Right lobe of liver (tissue), 6 donors: ENCODE data around the gene PVALEF. TPM values are rescaled to one million over a fixed set of nuclear protein-coding genes. Genes with fewer than 3 reads are reported as not detected.

Source experiments
- ATAC-seq, 4 donors: fragments of 200-7000 bp; cut with Tn5 transposase; one replicate each; pipeline ENCODE4 v1.9.1; 2020; ENCODE audit warnings: mild to moderate bottlenecking in 4 of 4, moderate library complexity in 4 of 4
- DNase-seq, 3 donors: peaks; one replicate each; pipeline ENCODE4 v3.0.0-alpha.2; 2020
- H3K27ac ChIP-seq, 3 donors: fragments of 200-600 bp; one replicate each; pipeline ENCODE4 v1.8.0; 2022
- H3K27me3 ChIP-seq, 2 donors: fragments of 200-600 bp; one replicate each; pipeline ENCODE4 v1.8.0; 2022
- H3K36me3 ChIP-seq, 4 donors: fragments of 200-600 bp; sonication (generic) in 1 of 4; one replicate each; pipeline versions ENCODE4 v1.5.1 to v1.8.0; 2017 to 2022; ENCODE audit warnings: control low read depth in 1 of 4
- H3K4me1 ChIP-seq, 4 donors: fragments of 200-600 bp; sonication (generic) in 1 of 4; one replicate each; pipeline versions ENCODE4 v1.5.1 to v1.8.0; 2017 to 2022; ENCODE audit warnings: control low read depth in 1 of 4
- H3K4me3 ChIP-seq, 3 donors: fragments of 200-600 bp; one replicate each; pipeline ENCODE4 v1.8.0; 2022
- H3K9me3 ChIP-seq, 4 donors: fragments of 200-600 bp; sonication (generic) in 1 of 4; one replicate each; pipeline versions ENCODE4 v1.5.1 to v1.8.0; 2017 to 2022; ENCODE audit warnings: control low read depth in 1 of 4
- POLR2A ChIP-seq: fragments of 450-650 bp; IDR thresholded peaks from one replicate; pipeline ENCODE4 v1.6.1; 2017; ENCODE audit warnings: antibody characterized with exemption, mild to moderate bottlenecking
- WGBS: methylation state at CpG from one replicate; pipeline ENCODE4 v1.1.6; 2018; ENCODE audit warnings: low coverage, low lambda C conversion rate; ENCODE audit not compliant: insufficient coverage; ENCODE audit errors: missing lambda C conversion rate; 5-methylcytosine and 5-hydroxymethylcytosine counted together
- intact Hi-C, 2 donors: fragments of 100-400 bp; cut with DNase I; formaldehyde crosslinking; loops; one replicate each; pipeline versions ENCODE4 v1.11.2 to v1.14.1; 2022
- total RNA-seq, 6 experiments: library from RNA; depleted of rRNA in 2 of 6; stranded (reverse); fragments of >200 nt in 2 of 6; fragmentation: NEBNext Ultra II Directional in 3 of 6; extraction: Animal tissue kit (Norgen Biotek cat#: 25700) in 3 of 6; gene quantifications; one replicate each; pipeline versions ENCODE4 v1.1.0 to v1.2.4, GENCODE V29; 2016 to 2023
- TF ChIP-seq, protein P1 (sequence below), 4 donors: fragments of 200-600 bp in 3 of 4; fragments of 450-650 bp in 1 of 4; IDR thresholded peaks; one replicate each; pipeline versions ENCODE4 v1.5.1 to v1.8.0; 2016 to 2022; ENCODE audit warnings: antibody characterized with exemption in 4 of 4, mild to moderate bottlenecking in 2 of 4
- donor health status: DM: no; HTN: yes; CAD: no.
- donor health status: DM: no; HTN: no; CAD: no.
- donor health status: DM: no; HTN: no; CAD: no.
- donor health status: DM: no; HTN: yes; CAD: no.
- donor health status: DM: no; HTN: yes; CAD: no.

The PVALEF gene
- total RNA-seq, 6 experiments from 2014 or later: not detected

DNA sequence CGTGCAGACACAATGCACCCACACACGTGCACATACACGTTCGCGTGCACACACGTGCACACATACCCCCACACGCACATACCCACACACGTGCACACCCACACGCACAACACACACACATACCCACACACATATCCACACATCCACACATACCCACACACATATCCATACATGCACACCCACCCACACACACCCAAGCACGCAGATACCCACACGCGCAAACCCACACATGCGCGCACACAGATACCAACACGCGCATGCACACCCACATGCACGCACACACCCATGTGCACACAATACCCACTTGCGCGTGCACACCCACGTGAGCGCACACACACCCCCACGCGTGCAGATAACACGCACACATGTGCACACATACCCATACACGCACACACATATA is 26.8 kb upstream of the PVALEF start:
- Histone ChIP-seq H3K36me3 (no peaks in the 10 kb centered on the region), H3K27me3 (no peaks in the 10 kb centered on the region), H3K27ac (no peak overlapping the region), H3K4me1 (peaks cover 0 to 7% (median 0%) of the 10 kb centered on the region in 4 donors), H3K4me3 (no peak overlapping the region), H3K9me3 (no peaks in the 10 kb centered on the region)
- intact Hi-C loops: no loop called here
- no peak for TF ChIP-seq POLR2A
- TF ChIP-seq, protein P1, sequence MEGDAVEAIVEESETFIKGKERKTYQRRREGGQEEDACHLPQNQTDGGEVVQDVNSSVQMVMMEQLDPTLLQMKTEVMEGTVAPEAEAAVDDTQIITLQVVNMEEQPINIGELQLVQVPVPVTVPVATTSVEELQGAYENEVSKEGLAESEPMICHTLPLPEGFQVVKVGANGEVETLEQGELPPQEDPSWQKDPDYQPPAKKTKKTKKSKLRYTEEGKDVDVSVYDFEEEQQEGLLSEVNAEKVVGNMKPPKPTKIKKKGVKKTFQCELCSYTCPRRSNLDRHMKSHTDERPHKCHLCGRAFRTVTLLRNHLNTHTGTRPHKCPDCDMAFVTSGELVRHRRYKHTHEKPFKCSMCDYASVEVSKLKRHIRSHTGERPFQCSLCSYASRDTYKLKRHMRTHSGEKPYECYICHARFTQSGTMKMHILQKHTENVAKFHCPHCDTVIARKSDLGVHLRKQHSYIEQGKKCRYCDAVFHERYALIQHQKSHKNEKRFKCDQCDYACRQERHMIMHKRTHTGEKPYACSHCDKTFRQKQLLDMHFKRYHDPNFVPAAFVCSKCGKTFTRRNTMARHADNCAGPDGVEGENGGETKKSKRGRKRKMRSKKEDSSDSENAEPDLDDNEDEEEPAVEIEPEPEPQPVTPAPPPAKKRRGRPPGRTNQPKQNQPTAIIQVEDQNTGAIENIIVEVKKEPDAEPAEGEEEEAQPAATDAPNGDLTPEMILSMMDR (IDR thresholded peaks at IDR 0.05): no peak
- 94% methylated on average over 22 of the region's 25 CpGs for WGBS
- ATAC-seq (no peak), DNase-seq (no peak)

DNA sequence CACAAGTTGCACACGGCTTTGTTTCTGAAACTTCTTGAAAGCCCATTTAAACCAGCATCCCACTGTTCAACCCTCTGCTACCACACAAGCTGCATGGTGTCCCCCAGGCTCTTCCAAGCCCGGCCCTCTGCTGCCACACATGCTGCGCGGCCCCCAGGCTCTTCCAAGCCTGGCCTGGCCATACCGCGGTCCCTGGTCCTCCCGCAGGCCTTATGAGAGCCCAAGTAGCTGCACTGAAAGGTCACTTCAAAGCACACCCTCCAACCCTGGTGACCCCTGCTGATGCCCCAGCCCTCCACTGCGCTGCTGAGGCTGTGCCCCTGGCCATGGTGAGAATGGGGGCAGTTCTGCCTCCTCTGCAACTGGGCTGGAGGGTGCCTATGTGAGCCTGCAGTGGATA is 25.9 kb upstream of the PVALEF start:
- ATAC-seq: no peak
- Histone ChIP-seq H3K4me1 (peaks cover 0 to 7% (median 0%) of the 10 kb centered on the region in 4 donors), H3K9me3 (no peaks in the 10 kb centered on the region), H3K27ac (no peak overlapping the region), H3K27me3 (no peaks in the 10 kb centered on the region), H3K36me3 (no peaks in the 10 kb centered on the region), H3K4me3 (no peak overlapping the region)
- DNase-seq: no peak
- intact Hi-C loops: no loop called here
- TF ChIP-seq, protein P1 (IDR thresholded peaks at IDR 0.05): no peak
- no peak for TF ChIP-seq POLR2A
- WGBS: 83% methylated on average over 2 of the region's 8 CpGs

DNA sequence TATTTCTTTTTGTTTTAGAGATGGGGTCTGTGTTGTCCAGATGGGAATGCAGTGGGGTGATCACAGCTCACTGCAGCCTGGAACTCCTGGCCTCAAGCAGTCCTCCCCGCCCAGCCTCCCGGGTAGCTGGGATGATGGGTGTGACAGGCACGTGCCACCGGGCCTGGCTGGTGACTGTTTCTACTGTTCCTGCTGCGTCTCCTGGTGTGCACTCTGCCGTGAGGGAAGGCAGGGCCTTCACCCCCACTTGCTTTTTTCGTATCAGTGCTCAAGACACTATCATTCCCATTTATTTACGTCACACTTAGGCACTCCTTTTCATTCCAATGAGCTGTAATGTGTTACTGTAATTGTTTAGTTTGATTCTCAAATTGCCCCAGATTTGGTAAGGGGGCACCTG is 25.3 kb upstream of the PVALEF start:
- WGBS: 51% methylated on average over 7 of the region's 8 CpGs
- H3K27me3 ChIP-seq: no peaks in the 10 kb centered on the region
- no peaks in the 10 kb centered on the region for H3K36me3 ChIP-seq
- no peaks in the 10 kb centered on the region for H3K9me3 ChIP-seq
- intact Hi-C loops: loop anchor here in 1 of 2 donors (10.0 kb wide), 2 partner anchors 55 to 95 kb away; partner anchors contain the start of genes NDUFAF8 and TEPSIN
- H3K27ac ChIP-seq: no peak overlapping the region
- peaks cover 0 to 7% (median 0%) of the 10 kb centered on the region in 4 donors for H3K4me1 ChIP-seq
- TF ChIP-seq, protein P1 (IDR thresholded peaks at IDR 0.05): no peak
- no peak for TF ChIP-seq POLR2A
- ATAC-seq: no peak
- H3K4me3 ChIP-seq: no peak overlapping the region
- DNase-seq: no peak

DNA sequence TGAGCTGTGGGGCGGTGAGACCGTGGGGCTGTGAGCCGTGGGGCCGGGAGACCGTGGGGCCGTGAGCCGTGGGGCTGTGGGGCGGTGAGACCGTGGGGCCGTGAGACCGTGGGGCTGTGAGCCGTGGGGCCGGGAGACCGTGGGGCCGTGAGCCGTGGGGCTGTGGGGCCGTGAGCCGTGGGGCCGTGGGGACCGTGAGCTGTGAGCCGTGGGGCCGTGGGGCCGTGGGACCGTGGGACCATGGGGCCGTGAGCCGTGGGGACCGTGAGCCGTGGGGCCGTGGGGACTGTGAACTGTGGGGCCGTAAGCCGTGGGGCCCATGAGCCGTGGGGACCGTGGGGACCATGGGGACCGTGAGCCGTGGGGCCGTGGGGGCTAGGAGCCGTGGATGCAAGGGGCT is 24.6 kb upstream of the PVALEF start:
- no peak for TF ChIP-seq POLR2A
- TF ChIP-seq, protein P1 (IDR thresholded peaks at IDR 0.05): no peak
- WGBS: 91% methylated on average over 10 of the region's 37 CpGs
- Histone ChIP-seq H3K9me3 (no peaks in the 10 kb centered on the region), H3K27ac (no peak overlapping the region), H3K36me3 (no peaks in the 10 kb centered on the region), H3K4me1 (peaks cover 0 to 7% (median 0%) of the 10 kb centered on the region in 4 donors), H3K4me3 (no peak overlapping the region), H3K27me3 (no peaks in the 10 kb centered on the region)
- no peak for ATAC-seq
- DNase-seq: no peak
- intact Hi-C loops: loop anchor here in 1 of 2 donors (10.0 kb wide), 2 partner anchors 54 to 94 kb away; partner anchors contain the start of genes NDUFAF8 and TEPSIN
